HG03095 (cell line): ENCODE data around the gene SPNS2.
"Not testable (repeated sequence)": the region's sequence is repeated elsewhere in the genome, so short reads cannot be mapped to it uniquely, and the experiment has no call there.

Source experiments
- ATAC-seq: cut with Tn5 transposase; IDR thresholded peaks from one replicate; pipeline ENCODE4 v1.9.1; 2021; ENCODE audit warnings: moderate library complexity; ENCODE audit not compliant: unreplicated experiment

Gene SPNS2

DNA sequence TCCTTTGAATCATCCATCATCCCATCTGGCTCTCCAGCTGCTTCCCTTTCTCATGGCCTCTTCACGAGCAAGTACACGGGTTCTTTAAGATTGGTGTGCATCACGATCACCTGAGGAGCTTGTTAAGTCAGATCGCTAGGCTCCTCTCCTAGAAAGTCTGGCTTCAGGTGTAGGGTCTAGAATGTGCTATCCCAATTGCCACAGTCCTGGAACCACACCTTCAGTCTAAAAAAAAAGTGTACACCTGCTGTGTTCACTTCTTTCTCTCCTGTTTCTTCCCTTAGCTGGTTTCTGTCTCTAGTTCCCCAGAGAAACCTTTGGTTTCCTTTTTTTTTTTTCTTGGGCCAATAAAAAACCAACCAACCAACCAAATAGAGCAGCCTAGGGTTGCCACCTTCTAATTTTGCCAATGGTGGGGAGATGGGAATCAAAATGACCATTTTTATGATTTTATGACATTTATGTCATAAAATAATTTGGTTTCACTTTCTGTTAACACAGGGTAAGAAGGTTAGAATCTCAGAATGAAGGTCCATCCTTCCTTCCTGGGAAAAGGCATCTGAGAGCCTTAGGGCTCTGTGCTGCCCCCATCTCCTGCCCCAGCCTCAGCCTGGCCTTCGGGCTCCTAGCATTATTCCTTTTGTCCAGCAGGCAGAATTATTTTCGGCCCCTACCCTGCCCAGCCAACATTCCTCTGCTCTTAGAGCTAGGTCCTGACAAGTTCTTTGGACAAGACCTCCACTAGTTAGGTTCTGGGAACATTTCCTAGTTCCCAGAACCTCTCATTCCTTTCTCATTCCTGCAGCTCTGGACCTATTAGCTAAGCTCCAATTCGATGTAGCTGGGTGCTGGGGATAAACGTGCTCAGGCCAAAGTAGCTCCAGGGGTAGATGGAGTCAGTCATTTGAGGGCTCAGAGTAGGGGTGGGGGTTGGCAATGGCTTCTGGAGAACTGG lies 63.6 kb downstream of the SPNS2 start:
- no peak for ATAC-seq

DNA sequence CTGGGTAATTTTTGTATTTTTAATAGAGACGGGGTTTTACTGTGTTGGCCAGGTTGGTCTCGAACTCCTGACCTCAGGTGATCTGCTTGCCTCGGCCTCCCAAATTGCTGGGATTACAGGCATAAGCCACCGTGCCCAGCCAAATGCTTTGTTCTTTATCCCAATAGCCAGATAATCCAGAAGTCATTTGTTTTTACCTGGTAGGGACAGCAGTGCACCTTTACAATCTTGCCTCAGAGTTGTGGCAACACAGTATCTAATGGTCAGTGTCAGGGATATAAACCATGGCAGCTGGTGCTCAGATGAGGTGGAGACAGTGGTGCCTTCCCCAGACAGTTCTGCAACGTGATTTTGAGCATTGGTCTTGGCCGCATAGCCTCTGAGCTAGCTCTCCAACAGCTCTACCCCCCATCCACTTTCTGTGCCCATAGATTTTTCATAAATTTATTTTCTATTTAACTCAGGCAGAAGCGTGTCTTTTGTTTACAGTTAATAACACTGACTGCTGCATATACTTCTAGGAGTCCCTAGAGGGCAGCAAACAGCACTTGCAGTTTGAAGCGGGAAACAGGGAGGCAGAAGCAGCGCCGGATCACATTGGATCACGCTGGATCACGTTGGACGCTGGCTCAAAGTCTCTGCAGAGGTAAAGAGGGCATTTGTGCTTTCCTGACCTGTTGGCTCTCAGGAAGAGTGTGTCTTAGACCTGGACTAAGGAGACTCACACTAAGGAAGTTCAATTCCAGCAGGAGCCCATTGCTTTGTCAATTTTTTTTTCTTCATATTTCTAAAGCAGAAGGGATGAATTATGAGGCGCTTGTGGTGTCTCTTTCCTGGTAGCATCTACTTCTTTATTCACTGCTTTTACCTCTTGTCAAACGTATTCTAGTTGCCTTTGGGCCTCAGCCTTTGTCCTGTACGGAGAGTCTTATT lies 66.8 kb downstream of the SPNS2 start:
- ATAC-seq: no peak

- ATAC-seq: no peak
These were observed 68.1 kb downstream of the SPNS2 start for GRCh38 chr17:4566785-4567184.

DNA sequence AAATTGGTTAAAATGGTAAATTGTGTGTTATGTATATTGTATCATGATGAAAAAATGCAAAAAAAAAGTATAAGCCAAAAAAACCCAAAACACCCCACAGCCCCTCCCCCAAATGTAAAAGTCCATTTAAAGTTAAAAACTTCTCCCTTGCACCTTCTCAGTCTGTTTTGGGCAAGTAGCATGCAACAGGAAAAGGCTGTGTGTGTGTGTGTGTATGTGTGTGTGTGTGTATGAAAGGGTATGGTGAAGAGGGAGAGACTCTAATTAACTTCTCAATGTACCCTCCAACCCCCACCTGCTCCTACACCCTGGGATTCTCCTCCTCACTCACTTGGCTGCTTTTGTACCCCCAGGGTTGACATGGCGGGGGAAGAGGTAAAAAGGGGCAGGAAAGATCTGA lies 70.9 kb downstream of the SPNS2 start:
- ATAC-seq: no peak

DNA sequence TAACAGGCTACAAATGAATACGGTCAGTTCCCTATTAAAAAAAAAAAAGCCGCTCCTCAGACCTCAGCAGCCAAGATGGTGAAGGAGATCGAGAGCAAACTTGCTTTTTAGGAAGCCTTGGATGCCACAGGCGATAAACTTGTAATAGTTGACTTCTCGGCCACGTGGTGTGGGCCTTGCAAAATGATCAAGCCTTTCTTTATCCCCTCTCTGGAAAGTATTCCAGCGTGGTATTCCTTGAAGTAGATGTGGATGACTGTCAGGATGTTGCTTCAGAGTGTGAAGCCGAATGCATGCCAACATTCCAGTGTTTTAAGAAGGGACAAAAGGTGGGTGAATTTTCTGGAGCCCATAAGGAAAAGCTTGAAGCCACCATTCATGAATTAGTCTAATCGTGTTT lies 73.5 kb downstream of the SPNS2 start:
- ATAC-seq: no peak

DNA sequence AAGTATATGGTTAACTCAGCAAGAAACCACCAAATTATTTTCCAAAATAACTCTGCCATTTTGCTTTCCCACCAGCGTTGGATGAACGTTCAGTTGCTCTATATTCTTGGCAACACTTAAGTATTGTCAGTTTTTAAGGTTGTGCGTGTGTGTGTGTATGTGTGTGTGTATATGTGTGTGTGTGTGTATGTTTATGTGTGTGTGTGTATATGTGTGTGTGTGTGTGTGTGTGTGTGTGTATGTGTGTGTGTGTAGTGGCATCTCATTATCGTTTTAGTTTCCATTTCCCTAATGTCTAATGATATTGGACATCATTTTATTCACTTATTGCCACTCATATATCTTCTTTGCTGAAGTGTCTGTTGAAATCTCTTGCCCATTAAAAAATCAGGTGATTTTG lies 74.4 kb downstream of the SPNS2 start:
- ATAC-seq: no peak

DNA sequence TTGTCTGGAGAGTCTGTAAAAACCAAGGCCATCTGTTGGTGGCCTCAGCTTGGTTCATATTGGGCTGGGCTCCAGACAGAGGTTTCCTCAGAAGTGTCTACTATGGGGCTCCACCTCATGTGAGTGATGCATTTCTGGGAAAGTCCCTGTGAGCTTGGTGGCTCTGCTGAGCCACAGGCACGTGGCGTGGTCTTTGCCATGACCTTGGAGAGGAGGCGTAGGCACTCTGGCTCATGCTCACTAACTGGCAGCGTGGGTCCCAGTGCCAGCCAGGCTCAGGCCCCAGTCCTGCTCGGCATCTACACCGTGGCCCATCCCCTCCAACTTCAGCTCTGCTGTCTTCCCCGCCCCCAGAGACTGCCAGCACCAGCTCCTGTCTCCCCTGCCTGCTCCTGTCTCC lies 75.0 kb downstream of the SPNS2 start:
- no peak for ATAC-seq

DNA sequence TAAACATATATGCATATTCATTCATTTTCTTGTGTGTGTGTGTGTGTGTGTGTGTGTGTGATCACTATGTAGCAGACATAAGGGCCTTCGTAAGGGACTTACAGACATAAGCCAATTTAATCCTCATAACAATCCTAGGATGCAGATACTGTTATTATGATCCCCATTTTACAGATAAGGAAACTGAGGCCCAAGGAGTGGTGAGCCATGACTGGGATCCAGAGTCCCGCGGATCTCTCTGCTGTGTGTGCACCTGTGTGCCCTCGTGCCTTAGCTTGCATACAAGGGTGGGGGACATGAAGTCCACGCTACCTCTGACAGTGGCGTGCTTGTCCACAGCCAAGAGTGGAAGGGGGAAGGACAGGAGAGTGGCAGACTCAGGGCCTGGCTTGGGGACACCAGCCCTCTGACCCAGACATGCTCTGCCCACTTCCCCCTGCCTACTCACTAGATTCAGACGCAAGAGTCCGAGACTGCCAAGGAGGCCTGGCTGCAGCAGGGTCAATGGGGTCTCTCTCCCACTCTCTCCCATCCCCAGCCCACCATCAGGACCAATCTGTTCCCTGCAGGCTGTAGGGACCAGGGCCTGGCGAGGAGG lies 75.9 kb downstream of the SPNS2 start:
- ATAC-seq: no peak

DNA sequence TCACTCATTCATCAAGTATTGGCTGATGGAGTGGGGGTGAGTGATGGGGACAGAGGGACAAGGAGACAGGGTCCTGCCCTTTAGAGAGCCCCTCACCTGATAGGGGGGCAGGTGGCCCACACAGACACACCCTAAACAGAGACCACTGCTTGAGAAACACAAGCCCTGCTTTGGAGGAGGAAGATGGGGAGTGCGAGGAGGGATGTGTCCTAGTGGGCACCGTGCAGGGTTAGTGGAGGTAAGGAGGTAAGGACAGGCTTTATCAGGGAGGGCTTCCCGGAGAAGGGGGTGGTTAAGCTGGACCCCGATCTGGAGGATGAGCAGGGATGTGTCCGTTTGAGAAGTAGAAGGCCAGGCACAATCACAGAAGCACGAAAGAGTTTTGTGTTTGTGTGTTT lies 77.5 kb downstream of the SPNS2 start:
- ATAC-seq: no peak

DNA sequence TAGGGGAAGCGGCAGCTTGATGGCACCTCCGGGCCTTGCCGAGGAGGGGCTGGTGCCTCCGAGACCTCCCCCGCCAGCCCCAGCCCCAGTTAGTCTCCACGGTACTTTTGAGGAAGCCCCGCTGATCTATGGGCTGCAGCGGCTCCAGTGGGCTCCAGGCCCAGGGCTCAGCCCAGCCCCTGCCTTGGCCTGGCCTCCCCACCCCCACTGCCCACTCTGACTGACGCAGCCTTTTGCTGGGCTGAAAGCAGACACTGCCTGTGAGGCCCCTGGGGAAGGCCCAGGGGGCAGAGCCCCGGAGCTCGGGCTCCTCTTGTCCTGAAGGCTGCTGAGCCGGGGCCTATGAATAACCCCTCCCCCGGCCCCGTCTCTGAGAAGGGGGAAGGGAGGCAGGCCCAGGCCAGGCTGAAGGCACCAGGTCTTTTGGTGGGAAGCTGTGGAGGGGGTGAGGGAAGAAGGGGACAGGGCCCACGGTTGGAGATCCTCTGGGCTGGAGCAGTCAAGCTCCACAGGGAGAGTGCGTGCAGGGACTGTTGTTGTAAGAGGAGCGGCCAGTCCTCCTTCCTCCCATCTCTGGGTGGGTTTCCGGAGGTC lies 78.1 kb downstream of the SPNS2 start:
- ATAC-seq: no peak

DNA sequence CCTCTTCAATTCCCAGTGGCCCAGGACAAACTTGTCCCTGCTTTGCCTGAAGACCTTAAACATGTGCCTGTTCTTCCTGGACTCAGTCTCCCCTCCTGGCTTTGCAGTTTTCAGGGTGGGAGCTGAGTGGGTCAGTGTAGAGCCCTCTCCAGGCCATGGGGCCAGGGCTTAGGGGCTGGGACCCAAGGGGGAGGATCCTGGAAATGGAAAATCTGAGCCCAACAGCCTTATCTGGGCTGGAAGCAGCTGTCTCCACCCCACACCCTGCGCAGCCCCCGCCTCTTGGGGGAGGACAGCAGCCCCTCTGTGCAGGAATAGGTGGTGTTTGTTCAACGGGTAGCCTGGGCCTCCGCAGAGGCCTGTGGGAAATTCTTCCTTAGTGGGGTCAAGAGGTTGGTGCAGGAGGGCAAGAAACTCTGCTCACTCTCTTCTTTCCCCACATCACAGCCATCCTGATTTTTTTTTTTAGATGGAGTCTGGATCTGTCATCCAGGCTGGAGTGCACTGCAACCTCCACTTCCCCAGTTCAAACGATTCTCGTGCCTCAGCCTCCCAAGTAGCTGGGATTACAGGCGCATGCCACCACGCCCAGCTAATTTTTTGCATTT lies 78.8 kb downstream of the SPNS2 start:
- ATAC-seq: no peak

GRCh38 chr17:4578349-4578748 lies 79.7 kb downstream of the SPNS2 start:
- not testable (repeated sequence) for ATAC-seq

DNA sequence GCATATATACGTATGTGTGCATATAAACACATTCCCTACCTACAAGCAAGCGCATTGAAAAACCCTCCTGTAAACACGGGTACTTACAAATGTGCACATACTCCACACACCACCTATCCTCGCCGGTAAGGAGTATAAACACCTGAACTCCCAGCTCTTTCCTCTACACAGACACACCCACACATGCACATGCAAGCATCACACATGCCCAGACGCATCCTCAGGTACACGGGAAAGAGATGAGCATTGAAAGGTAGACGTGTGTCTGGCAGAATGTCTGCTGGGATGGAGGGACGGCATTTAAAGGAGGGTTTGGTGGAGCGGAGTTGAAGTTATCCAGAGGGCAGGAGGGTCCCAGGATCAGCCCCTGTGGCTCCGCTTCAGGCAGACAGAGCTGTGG lies 81.0 kb downstream of the SPNS2 start:
- no peak for ATAC-seq

GRCh38 chr17:4580291-4580690 lies 81.6 kb downstream of the SPNS2 start:
- no peak for ATAC-seq

DNA sequence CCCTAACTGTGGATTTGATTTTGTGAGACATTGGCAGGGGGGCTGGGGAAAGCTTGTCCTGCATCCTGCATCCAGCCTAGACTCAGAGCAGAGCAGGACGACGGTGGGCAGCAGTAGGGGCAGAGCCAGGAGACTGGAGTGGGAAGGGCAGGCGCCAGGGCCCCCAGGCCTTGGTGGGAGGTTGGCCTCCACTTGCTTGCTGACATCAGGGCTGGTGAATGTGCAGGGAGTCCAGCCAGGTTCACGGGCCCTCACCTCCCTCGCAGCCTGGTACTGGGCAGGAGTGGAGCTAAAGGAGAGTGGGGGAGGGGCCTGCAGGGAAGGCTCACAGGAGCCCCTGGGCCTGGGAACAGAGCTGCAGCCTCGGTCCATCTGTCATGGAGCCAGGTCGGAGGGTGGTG lies 83.4 kb downstream of the SPNS2 start:
- ATAC-seq: no peak

DNA sequence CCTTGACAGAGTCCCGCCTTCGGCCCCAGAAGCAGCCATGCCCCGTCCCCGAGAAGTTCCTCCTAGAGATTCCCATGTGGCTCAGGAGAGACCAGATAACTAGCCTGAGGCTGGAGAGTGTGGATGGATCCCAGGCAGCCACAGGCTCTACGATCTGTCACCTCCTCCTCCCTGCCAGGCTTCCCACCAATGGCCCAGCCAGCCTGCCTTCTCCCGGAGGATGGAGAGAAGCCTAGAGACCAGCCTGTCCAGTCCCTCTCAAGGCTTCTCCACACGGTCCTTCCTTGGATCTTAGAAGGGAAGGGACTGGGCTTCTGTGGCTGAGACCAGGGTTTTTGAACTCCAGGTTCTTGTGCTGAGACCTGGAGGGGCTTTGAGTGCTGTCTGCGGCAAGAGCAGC lies 84.0 kb downstream of the SPNS2 start:
- ATAC-seq: no peak

- no peak for ATAC-seq
These were observed 84.5 kb downstream of the SPNS2 start for GRCh38 chr17:4583206-4583605.

- no peak for ATAC-seq
These were observed 85.1 kb downstream of the SPNS2 start for GRCh38 chr17:4583782-4584100.

- ATAC-seq: no peak
These were observed 85.6 kb downstream of the SPNS2 start, which contains the start of gene SMTNL2 for GRCh38 chr17:4584101-4584916. Gene SMTNL2, plus strand, starts transcription at chr17:4584529. Its CDS starts 77 bp downstream, at chr17:4584606.
